NCI-H460 (cell line): ENCODE measurements around the gene DNM1. TPM values are rescaled to one million over a fixed set of nuclear protein-coding genes. Genes with fewer than 3 reads are reported as not detected.

ENCODE experiments used
- DNase-seq: peaks from one replicate; pipeline ENCODE4 v3.0.0-alpha.2; 2016; ENCODE audit warnings: low read depth; ENCODE audit errors: extremely low read depth
- small RNA-seq, 2 experiments: library from RNA; depleted of rRNA; stranded (forward); fragments of <200 nt; gene quantifications; one replicate each; pipeline ENCODE3, GENCODE V24; 2014
- total RNA-seq: library from RNA; depleted of rRNA; stranded (reverse); fragments of >200 nt; shearing (Covaris generic); gene quantifications from 2 replicates; pipeline ENCODE4 v1.2.3, GENCODE V29; 2014; rRNA removed

DNM1 gene
- total RNA-seq, 1 experiment from 2014 or later, result 1.2 TPM

DNA sequence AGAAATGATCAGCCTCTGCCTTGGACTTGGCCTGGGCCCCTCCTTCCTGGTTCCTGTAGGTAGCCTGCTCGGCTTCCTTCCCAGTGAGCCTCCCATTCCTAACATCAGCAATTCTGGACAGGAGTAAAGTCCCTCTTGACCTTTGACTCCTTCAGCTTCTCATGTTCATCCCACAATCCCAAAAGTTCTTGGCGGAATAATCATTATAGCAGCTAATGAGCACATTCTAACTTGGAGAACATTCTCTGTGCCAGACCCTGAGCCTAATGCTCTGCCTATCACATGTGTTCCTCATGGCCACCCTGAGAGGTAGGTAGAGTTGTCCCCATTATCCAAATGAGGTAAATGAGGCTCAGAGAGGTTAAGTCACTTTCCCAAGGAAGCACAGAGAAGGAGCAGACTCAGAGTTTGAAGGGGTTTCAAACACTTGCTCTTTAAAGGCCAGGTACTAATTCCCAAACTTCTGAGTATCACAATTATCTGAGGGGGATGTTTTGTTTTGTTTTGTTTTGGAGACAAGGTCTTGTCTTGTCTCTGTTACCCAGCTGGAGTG is 94.1 kb downstream of the DNM1 start:
- no peak for DNase-seq

DNA sequence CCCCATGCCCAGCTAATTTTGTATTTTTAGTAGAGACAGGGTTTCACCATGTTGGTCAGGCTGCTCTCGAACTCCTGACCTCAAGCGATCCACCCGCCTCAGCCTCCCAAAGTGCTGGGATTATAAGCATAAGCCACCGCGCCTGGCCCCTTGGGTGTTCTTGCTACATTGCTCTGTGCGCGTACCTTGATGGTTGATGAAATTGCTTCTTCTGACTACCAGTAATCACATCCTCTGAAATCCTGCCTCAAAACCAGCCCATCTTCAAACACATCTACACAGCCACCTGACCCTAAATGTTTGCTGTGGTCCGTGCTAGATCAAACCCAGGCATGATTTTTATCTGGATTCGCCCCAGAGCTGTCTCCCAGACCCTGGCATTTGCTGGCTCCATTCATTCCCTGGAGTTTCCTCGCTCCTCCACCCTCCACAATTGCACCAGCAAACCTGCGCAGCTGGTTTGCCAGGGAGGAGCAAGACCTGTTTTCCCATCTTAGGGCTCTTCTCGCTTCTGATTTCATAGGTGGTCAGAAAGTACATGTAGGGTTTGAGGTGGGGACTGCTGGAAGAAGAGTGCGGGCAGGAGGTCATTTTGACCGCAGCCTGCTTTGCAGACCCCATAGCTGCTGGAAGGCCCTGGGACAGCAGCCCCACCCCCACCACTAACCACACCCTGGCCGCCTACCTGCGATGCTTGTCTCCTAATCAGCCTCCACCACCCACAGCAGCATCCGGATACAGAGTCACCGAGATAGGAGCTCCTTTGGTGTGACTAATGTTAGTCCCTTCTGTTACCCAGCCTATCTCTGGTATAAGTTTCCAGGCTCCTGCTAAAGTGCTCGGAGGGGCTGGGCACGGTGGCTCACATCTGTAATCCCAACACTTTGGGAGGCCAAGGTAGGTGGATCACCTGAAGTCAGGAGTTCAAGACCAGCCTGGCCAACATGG is 95.6 kb downstream of the DNM1 start:
- DNase-seq, result no peak

DNA sequence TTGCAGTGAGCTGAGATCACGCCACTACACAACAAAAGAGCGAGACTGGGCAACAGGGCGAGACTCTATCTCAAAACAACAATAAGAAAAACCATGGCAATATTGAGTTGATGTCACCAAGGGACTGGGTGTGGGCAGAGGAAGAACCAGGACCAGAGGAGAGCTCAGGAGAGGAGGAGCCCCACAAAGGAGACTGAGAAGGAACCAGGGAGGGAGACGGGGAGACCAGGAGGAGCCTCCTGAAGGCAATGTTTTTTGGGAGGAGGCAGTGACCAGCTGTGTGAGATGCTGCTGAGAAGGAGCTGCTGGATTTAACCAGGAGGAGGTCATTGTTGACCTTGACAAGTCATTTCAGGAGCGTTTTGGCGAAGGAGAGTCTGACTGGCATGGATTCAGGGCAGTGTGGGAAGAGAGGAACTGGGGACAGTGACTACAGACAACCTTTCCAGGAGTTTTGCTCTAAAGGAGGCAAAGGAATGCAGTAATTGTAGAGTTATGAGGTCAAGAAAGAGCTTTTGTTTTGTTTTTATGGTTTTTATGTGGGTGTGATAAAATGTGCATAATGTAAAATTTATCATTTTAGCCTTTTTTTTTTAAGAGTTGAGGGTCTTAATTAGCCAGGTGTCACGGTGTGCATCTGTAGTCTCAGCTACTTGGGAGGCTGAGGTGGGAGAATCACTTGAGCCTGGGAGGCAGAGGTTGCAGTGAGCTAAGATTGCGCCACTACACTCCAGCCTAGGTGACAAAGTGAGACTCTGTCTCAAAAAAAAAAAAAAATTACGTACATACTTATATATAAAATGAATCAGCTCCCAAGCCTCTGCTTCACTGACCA is 101.2 kb downstream of the DNM1 start:
- DNase-seq, result no peak

Small RNAs within 50 kb of the gene (small RNA-seq; reads per million reads assigned to genes)
- gene MIR199B (0 reads per million in 2 experiments), gene MIR3154 (0 reads per million in 2 experiments)

Other genes starting within 250 kb of the DNM1 start
- 9.2 and 12.2 TPM in 2 replicates for gene EEIG1, start 222.4 kb upstream of the DNM1 start, total RNA-seq
- 9.9 and 10.6 TPM in 2 replicates for gene NAIF1, start 136.1 kb upstream of the DNM1 start, total RNA-seq
- 15.2 and 15.5 TPM in 2 replicates for gene SLC25A25, start 135.1 kb upstream of the DNM1 start, total RNA-seq
- gene PTGES2, start 75.7 kb upstream of the DNM1 start, total RNA-seq, result 76.6 and 80.3 TPM in 2 replicates
- gene LCN2, start 53.9 kb upstream of the DNM1 start, total RNA-seq, result not detected in 2 replicates
- 86.7 and 113 TPM in 2 replicates for gene BBLN, start 43.1 kb upstream of the DNM1 start, total RNA-seq
- 51.0 and 56.6 TPM in 2 replicates for gene CIZ1, start 11.8 kb upstream of the DNM1 start, total RNA-seq
- 47.4 and 65.4 TPM in 2 replicates for gene GOLGA2, start 72.6 kb downstream of the DNM1 start, total RNA-seq
- 48.0 and 54.0 TPM in 2 replicates for gene SWI5, start 72.9 kb downstream of the DNM1 start, total RNA-seq
- 25.7 and 30.7 TPM in 2 replicates for gene TRUB2, start 119.1 kb downstream of the DNM1 start, total RNA-seq
- gene COQ4, start 119.5 kb downstream of the DNM1 start, total RNA-seq, result 48.8 and 54.0 TPM in 2 replicates
- 27.1 and 29.8 TPM in 2 replicates for gene SLC27A4, start 137.1 kb downstream of the DNM1 start, total RNA-seq
- gene URM1, start 168.0 kb downstream of the DNM1 start, total RNA-seq, result 52.5 and 64.7 TPM in 2 replicates
- 13.6 and 13.9 TPM in 2 replicates for gene CERCAM, start 217.5 kb downstream of the DNM1 start, total RNA-seq